Measurements from ENCODE around the gene CBR3. TPM values are rescaled to one million over a fixed set of nuclear protein-coding genes. Genes with fewer than 3 reads are reported as not detected.
A peak's percentile ranks its signal among the peaks of the same experiment; 100 is the strongest.

CBR3 gene
- total and polyA plus RNA-seq, 2 of the 4 experiments (the other 2 are of a cell fraction) = 13.4 to 15.4 TPM

DNA sequence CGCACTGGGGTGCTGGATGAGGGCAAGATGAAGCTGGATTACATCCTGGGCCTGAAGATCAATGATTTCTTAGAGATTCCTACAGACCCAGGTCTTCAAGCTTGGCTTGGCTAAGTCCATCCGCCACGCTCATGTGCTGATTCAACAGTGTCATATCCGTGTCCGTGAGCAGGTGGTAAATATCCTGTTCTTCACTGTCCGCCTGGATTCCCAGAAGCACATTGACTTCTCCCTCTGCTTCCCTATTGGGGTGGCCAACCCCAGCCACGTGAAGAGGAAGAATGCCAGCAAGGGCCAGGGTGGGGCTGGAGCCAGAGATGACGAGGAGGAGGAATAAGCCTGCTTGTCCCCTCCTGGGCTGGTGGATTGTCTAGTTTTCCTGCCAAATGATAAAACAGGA, 2.2 kb upstream of the CBR3 start:
- no peaks in the 10 kb centered on the region for H4K20me1 ChIP-seq (ENCODE audit: insufficient read depth, low read length)
- H4K5ac ChIP-seq (ENCODE audit: low read depth, low read length) = no peak overlapping the region
- no peaks in the 10 kb centered on the region for H3K36me3 ChIP-seq (ENCODE audit: control insufficient read depth, insufficient read depth, low read length)
- H2AK9ac ChIP-seq (replicated peaks; ENCODE audit: low read depth, low read length, poor library complexity) = no peak overlapping the region
- H3K56ac ChIP-seq (ENCODE audit: extremely low read depth, insufficient read depth, low read length) = no peak overlapping the region
- DNase-seq (no peak), ATAC-seq (ENCODE audit: low read depth) (no peak)
- H3K4ac ChIP-seq (ENCODE audit: low read depth, low read length) = no peak overlapping the region
- no peak overlapping the region for H4K91ac ChIP-seq (ENCODE audit: insufficient read depth, low read depth, low read length)
- TF ChIP-seq MXI1 (IDR thresholded peaks at IDR 0.05; ENCODE audit: borderline replicate concordance, low read depth, low read length) = no peak
- no peak for TF ChIP-seq MAZ (IDR thresholded peaks at IDR 0.05; ENCODE audit: borderline replicate concordance, low read depth, low read length)
- TF ChIP-seq RFX5 (IDR thresholded peaks at IDR 0.05; ENCODE audit: low read depth, low read length) = no peak
- no peak for TF ChIP-seq FOS (IDR thresholded peaks at IDR 0.05; ENCODE audit: low read depth, low read length)
- 100% methylated on average over 1 of the region's 8 CpGs; no CpG with 5 or more reads in 1 of the 2 experiments for WGBS, 2 experiments (ENCODE audit: extremely low coverage in 2 of 2, insufficient read length in 1 of 2)
- H2AK5ac ChIP-seq (ENCODE audit: low read depth, low read length) = peak overlapping the region; percentile 49; the same call in 1 of the 2 replicates
- H2BK15ac ChIP-seq (ENCODE audit: low read depth, low read length) = no peak overlapping the region
- intact Hi-C loops (cut with micrococcal nuclease) = no loop called here
- no peak overlapping the region for H3K4me2 ChIP-seq (ENCODE audit: low read depth, low read length)
- dilution Hi-C loops (cut with HindIII; ENCODE audit: low sequenced_read_pairs, unreplicated experiment) = no loop called here
- H3K27ac ChIP-seq (ENCODE audit: insufficient read depth, low read length) = no peak overlapping the region
- H3K4me3 ChIP-seq (ENCODE audit: insufficient read depth, low read depth, low read length) = no peak overlapping the region
- ChIA-PET CTCF (no interaction called here), POLR2A (ENCODE audit: unreplicated experiment) (interaction anchor here (0.5 kb wide), 1 partner anchor 187 kb away, joined by 12 read pairs; the partner anchor contains the start of gene MORC3)
- no peak overlapping the region for H3K14ac ChIP-seq (replicated peaks; ENCODE audit: low read depth, low read length)
- in situ Hi-C loops (cut with MboI; ENCODE audit: low sequenced_read_pairs) = no loop called here
- H3K23ac ChIP-seq (ENCODE audit: low read depth, low read length) = no peak overlapping the region
- no peak overlapping the region for H2BK5ac ChIP-seq (ENCODE audit: low read depth, low read length, poor library complexity, severe bottlenecking)
- H3K4me1 ChIP-seq (ENCODE audit: control insufficient read depth, insufficient read depth, low read length) = peaks cover 10% of the 10 kb centered on the region
- no peak overlapping the region for H4K8ac ChIP-seq (ENCODE audit: low read depth in 2 of 2, low read length in 2 of 2)
- no peaks in the 10 kb centered on the region for H3K27me3 ChIP-seq (ENCODE audit: control insufficient read depth, insufficient read depth, low read length)
- no peak overlapping the region for H2BK20ac ChIP-seq (ENCODE audit: low read depth, low read length)
- H2BK120ac ChIP-seq (ENCODE audit: low read depth, low read length) = no peak overlapping the region
- no peak overlapping the region for H2AFZ ChIP-seq (replicated peaks; ENCODE audit: low read length, poor library complexity)
- H3K9me3 ChIP-seq (ENCODE audit: control insufficient read depth, insufficient read depth, low read length) = no peaks in the 10 kb centered on the region
- H3K18ac ChIP-seq (ENCODE audit: low read depth, low read length) = no peak overlapping the region
- H3K9ac ChIP-seq (ENCODE audit: low read depth, low read length) = no peak overlapping the region
- peaks cover 5% of the 10 kb centered on the region; the same call in 1 of the 2 replicates for H3K9me1 ChIP-seq (ENCODE audit: insufficient read depth, low read length)
- H3K79me1 ChIP-seq (ENCODE audit: low read depth in 1 of 2, low read length in 2 of 2) = peaks cover 4 to 36% of the 10 kb centered on the region in 2 experiments; a peak in 2 of 4 replicates
- BruUV-seq (replicated peaks) = no TSS peak
